Breast epithelium (tissue), 3 donors: ENCODE measurements around the gene THRAP3.

Experiments used
- POLR2A ChIP-seq: fragments of 450-650 bp; IDR thresholded peaks from one replicate; pipeline ENCODE4 v1.6.1; 2016; ENCODE audit warnings: antibody characterized with exemption, mild to moderate bottlenecking, moderate library complexity
- TF ChIP-seq, protein P1 (sequence below), 3 donors: fragments of 450-650 bp; IDR thresholded peaks; one replicate each; pipeline ENCODE4 v1.5.1; 2016 to 2017; ENCODE audit warnings: antibody characterized with exemption in 3 of 3, mild to moderate bottlenecking in 3 of 3, moderate library complexity in 3 of 3

DNA sequence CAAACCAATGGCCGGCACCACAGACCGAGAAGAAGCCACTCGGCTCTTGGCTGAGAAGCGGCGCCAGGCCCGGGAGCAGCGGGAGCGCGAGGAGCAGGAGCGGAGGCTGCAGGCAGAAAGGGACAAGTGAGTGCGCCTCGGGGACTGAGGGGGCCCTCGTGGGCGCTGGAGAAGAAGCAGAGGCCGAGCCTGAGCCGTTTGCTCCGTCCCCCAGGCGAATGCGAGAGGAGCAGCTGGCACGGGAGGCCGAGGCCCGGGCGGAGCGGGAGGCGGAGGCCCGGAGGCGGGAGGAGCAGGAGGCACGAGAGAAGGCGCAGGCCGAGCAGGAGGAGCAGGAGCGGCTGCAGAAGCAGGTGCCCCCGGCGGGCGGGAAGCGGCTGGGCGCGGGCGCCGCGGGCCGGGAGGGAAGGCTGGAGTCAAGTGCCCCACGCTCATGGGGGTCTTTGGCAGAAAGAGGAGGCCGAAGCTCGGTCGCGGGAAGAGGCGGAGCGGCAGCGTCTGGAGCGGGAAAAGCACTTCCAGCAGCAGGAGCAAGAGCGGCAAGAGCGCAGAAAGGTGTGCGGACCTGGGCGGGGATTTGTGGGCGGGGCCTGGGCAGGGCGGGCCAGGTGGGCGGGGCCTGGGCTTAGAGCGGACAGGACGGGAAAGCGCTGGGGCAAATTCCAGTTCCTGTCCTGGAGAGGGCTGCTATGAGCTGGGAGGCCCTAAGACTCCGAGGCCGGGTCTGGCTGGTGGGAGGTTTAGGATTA, 45.6 kb upstream of the THRAP3 start:
- TF ChIP-seq, protein P1, sequence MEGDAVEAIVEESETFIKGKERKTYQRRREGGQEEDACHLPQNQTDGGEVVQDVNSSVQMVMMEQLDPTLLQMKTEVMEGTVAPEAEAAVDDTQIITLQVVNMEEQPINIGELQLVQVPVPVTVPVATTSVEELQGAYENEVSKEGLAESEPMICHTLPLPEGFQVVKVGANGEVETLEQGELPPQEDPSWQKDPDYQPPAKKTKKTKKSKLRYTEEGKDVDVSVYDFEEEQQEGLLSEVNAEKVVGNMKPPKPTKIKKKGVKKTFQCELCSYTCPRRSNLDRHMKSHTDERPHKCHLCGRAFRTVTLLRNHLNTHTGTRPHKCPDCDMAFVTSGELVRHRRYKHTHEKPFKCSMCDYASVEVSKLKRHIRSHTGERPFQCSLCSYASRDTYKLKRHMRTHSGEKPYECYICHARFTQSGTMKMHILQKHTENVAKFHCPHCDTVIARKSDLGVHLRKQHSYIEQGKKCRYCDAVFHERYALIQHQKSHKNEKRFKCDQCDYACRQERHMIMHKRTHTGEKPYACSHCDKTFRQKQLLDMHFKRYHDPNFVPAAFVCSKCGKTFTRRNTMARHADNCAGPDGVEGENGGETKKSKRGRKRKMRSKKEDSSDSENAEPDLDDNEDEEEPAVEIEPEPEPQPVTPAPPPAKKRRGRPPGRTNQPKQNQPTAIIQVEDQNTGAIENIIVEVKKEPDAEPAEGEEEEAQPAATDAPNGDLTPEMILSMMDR (IDR thresholded peaks at IDR 0.05), result no peak
- no peak for TF ChIP-seq POLR2A
